ENCODE results near the gene LTBP3. TPM values are rescaled to one million over a fixed set of nuclear protein-coding genes. Genes with fewer than 3 reads are reported as not detected.
A peak's percentile ranks its signal among the peaks of the same experiment; 100 is the strongest.

The LTBP3 gene
- total RNA-seq, 4 donors from 2014 or later = 48.7 to 467 (median 140) TPM

- Histone ChIP-seq H3K27ac (peak overlapping the region in 1 of 4 donors; percentile 41), H3K36me3 (peaks cover 0 to 21% (median 6%) of the 10 kb centered on the region in 4 donors), H3K9me3 (no peaks in the 10 kb centered on the region), H3K4me3 (no peak overlapping the region), H3K4me1 (peaks cover 15 to 34% (median 26%) of the 10 kb centered on the region in 4 donors), H3K27me3 (no peaks in the 10 kb centered on the region)
- in situ Hi-C loops (cut with MboI; ENCODE audit: low pct_ligation_motif_present in 1 of 4, low pct_unique_long_range_greater_than_20kb in 1 of 4, low sequenced_read_pairs in 3 of 4) (no loop called here), intact Hi-C loops (cut with DNase I; ENCODE audit: low total_unique reads) (no loop called here)
- TF ChIP-seq POLR2AphosphoS5 (IDR thresholded peaks at IDR 0.05) (no peak), POLR2A (IDR thresholded peaks at IDR 0.05) (no peak), EP300 (IDR thresholded peaks at IDR 0.05; ENCODE audit: low read depth) (no peak)
- WGBS, 2 donors (ENCODE audit: low coverage in 1 of 2) = 58 to 83% methylated on average over 6 to 35 of the region's 46 CpGs
- no peak for DNase-seq
Measured at GRCh38 chr11:65584723-65585171, 26.6 kb upstream of the LTBP3 start.

GRCh38 chr11:65584106-65584505 lies 25.9 kb upstream of the LTBP3 start:
- no peak for DNase-seq
- no peak overlapping the region for H3K4me3 ChIP-seq
- H3K27me3 ChIP-seq = no peaks in the 10 kb centered on the region
- peaks cover 15 to 34% (median 26%) of the 10 kb centered on the region in 4 donors for H3K4me1 ChIP-seq
- no peaks in the 10 kb centered on the region for H3K9me3 ChIP-seq
- peaks cover 0 to 22% (median 6%) of the 10 kb centered on the region in 4 donors for H3K36me3 ChIP-seq
- 82% methylated on average over 8 of the region's 8 CpGs; no CpG with 5 or more reads in 1 of the 2 donors for WGBS, 2 donors (ENCODE audit: low coverage in 1 of 2)
- intact Hi-C loops (cut with DNase I; ENCODE audit: low total_unique reads) (no loop called here), in situ Hi-C loops (cut with MboI; ENCODE audit: low pct_ligation_motif_present in 1 of 4, low pct_unique_long_range_greater_than_20kb in 1 of 4, low sequenced_read_pairs in 3 of 4) (no loop called here)
- TF ChIP-seq EP300 (IDR thresholded peaks at IDR 0.05; ENCODE audit: low read depth) (no peak), POLR2AphosphoS5 (IDR thresholded peaks at IDR 0.05) (no peak), CTCF (IDR thresholded peaks at IDR 0.05) (no peak), POLR2A (IDR thresholded peaks at IDR 0.05) (no peak)
- peak overlapping the region in 1 of 4 donors; percentile 41 for H3K27ac ChIP-seq

DNA sequence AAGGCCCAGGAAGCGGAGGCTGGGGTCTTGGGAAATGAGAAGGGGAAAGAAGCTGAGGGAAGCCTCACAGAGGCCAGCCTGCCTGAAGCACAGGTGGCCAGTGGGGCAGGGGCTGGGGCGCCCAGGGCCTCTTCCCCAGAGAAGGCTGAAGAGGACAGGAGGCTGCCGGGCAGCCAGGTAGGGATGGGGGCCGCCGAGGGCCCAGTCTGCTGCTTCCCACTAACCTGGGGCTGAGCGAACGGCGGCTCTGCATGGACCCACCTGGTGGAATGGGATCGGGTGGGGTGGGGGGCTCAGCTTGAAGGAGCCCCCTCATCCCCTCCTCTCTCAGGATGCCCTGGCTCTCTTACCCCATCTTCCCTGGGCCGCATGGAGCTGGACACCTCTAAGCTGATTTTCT lies 25.4 kb upstream of the LTBP3 start:
- Histone ChIP-seq H3K9me3 (no peaks in the 10 kb centered on the region), H3K27me3 (no peaks in the 10 kb centered on the region), H3K4me1 (peaks cover 18 to 37% (median 28%) of the 10 kb centered on the region in 4 donors), H3K27ac (peak overlapping the region in 1 of 4 donors; percentile 41), H3K36me3 (peaks cover 0 to 22% (median 6%) of the 10 kb centered on the region in 4 donors), H3K4me3 (no peak overlapping the region)
- intact Hi-C loops (cut with DNase I; ENCODE audit: low total_unique reads) = no loop called here
- 93% methylated on average over 10 of the region's 10 CpGs; no CpG with 5 or more reads in 1 of the 2 donors for WGBS, 2 donors (ENCODE audit: low coverage in 1 of 2)
- TF ChIP-seq CTCF (IDR thresholded peaks at IDR 0.05) (no peak), POLR2AphosphoS5 (IDR thresholded peaks at IDR 0.05) (no peak), EP300 (IDR thresholded peaks at IDR 0.05; ENCODE audit: low read depth) (no peak), POLR2A (IDR thresholded peaks at IDR 0.05) (no peak)
- in situ Hi-C loops (cut with MboI; ENCODE audit: low pct_ligation_motif_present in 1 of 4, low pct_unique_long_range_greater_than_20kb in 1 of 4, low sequenced_read_pairs in 3 of 4) = no loop called here
- DNase-seq = no peak

GRCh38 chr11:65581928-65582327 lies 23.8 kb upstream of the LTBP3 start:
- Histone ChIP-seq H3K27ac (peak overlapping the region in 2 of 4 donors; percentile 3), H3K4me1 (peaks cover 18 to 37% (median 30%) of the 10 kb centered on the region in 4 donors), H3K27me3 (no peaks in the 10 kb centered on the region), H3K36me3 (peaks cover 0 to 22% (median 6%) of the 10 kb centered on the region in 4 donors), H3K9me3 (no peaks in the 10 kb centered on the region), H3K4me3 (no peak overlapping the region)
- intact Hi-C loops (cut with DNase I; ENCODE audit: low total_unique reads) (no loop called here), in situ Hi-C loops (cut with MboI; ENCODE audit: low pct_ligation_motif_present in 1 of 4, low pct_unique_long_range_greater_than_20kb in 1 of 4, low sequenced_read_pairs in 3 of 4) (no loop called here)
- 92% methylated on average over 3 of the region's 3 CpGs; no CpG with 5 or more reads in 1 of the 2 donors for WGBS, 2 donors (ENCODE audit: low coverage in 1 of 2)
- no peak for DNase-seq
- TF ChIP-seq EP300 (IDR thresholded peaks at IDR 0.05; ENCODE audit: low read depth) = no peak
- TF ChIP-seq CTCF (IDR thresholded peaks at IDR 0.05) = no peak
- TF ChIP-seq POLR2A (IDR thresholded peaks at IDR 0.05) = no peak
- no peak for TF ChIP-seq POLR2AphosphoS5 (IDR thresholded peaks at IDR 0.05)

Data from transverse colon (tissue), 4 donors.